HL-60/S4 treated with phorbol 12-myristate 13-acetate at 8.2 ng/mL for 4 days and 3 days (cell line): ENCODE results near the gene GRIA4.
"Not testable (repeated sequence)": the region's sequence is repeated elsewhere in the genome, so short reads cannot be mapped to it uniquely, and the experiment has no call there.

ENCODE experiments used
- in situ Hi-C: fragments of 300-500 bp; cut with MboI; formaldehyde crosslinking; loops from 2 replicates; pipeline ENCODE4 v1.15.0; 2022; ENCODE audit warnings: low sequenced_read_pairs

Gene GRIA4

DNA sequence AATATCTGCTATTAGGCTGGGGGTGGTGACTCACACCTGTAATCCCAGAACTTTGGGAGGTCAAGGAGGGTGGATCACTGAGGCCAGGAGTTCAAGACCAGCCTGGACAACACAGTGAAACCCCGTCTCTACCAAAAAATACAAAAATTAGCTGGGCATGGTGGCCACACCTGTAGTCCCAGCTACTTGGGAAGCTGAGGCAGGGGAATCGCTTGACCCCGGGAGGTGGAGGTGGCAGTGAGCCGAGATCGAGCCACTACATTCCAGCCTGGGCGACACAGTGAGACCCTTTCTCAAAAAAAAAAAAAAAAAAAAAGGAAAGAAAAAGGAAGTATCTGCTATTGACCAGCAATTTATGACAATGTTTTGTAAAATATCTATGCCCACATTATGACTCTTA lies 176.0 kb downstream of the GRIA4 start:
- in situ Hi-C loops, result not testable (repeated sequence)

GRCh38 chr11:105786741-105787140 lies 176.9 kb downstream of the GRIA4 start:
- in situ Hi-C loops, result no loop called here

DNA sequence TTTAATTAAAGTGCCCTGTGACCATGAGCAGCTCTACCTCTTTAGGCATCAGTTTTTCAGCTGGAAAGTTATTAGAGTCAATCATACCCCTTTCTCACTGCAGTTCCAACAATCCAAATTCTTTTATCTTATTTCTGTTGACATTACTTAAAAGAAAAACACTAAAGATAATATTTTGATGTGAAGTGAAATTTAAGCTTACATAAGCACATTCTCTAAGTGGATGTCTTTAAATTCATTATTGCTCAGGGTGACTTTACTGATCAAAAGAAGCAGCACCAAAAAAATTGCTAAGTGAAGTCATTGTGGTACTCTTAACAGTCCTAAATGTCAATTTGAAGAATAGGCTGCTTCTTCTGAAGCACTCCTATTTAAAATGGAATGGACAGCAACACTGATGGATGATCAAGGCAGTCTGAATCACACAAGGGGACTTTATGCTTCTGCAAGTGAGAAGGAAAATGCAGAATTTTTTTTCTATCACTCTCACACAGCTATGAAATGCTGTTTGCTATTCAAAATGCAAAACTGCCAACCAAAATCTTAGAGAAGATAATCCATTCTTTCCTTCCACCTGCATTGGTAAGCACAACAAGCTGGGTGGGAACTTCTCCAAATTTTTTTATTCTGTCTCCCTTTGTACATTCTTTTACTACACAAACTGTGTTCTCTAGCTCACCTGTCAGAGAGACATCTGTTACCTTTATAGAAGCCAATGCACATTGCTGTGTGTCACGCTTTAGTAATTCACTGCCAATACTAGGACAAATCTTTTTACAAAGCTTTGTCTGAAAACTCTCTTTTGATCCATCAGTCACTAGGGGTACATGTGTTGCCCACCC lies 179.9 kb downstream of the GRIA4 start:
- in situ Hi-C loops, result no loop called here

GRCh38 chr11:105790840-105791239 lies 181.0 kb downstream of the GRIA4 start:
- in situ Hi-C loops, result no loop called here

DNA sequence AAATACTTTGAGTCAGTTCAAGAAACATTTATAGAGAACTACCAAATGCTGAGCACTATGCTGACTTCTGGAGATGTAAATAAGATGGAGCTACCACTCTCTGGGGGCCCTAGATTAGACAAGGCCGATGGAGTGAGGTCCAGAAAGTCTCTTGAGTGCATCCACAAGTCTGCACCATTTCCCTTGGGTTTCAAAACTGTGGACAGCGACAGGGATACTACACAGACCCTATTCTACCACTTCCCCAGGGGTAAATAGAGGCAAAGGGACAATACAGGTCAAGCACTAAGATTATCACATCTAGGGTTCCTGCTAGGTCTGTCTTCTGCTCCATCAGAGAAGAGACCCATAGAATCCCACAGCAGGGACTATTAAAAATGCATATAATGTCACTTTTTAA lies 183.2 kb downstream of the GRIA4 start:
- in situ Hi-C loops, result no loop called here

DNA sequence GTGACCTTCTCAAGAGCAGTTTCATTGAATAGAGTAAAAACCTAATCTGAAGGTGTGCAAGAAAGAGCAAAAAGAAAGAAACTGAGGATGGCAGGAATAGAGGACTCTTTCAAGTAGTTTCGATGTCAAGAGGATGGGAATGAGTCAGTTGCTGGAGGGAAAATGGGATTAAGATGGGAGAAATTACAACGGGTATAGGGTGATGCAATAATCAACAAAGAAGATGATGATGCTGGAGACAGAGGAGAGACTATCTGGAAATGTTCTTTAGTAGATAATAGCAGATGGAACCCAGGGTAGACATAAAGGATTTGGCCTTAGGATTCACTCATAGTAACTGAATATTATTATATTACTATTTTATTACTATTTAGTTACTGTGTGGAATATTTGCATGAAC lies 189.4 kb downstream of the GRIA4 start:
- in situ Hi-C loops, result no loop called here

GRCh38 chr11:105799728-105800462 lies 190.0 kb downstream of the GRIA4 start:
- in situ Hi-C loops, result no loop called here

GRCh38 chr11:105802390-105802789 lies 192.5 kb downstream of the GRIA4 start:
- in situ Hi-C loops, result no loop called here

DNA sequence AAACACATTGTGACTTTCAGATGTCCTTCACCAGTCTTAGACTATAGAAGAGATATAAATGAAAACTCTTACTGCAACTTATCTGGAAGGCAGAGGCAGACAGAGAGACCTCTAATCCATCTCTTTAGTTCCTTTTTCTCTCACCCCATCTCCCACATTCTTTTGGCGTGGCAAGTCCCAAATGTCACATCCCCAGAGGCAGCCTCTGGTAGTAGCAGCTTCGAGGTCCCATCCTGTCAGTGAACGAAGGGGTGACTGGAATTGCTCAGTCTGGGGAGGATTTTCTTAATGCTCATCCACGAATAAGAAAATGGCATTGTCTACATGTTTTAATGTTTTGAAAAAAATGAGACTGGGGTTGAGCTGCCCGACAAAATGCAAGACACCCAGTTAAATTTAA lies 201.4 kb downstream of the GRIA4 start:
- in situ Hi-C loops, result no loop called here

GRCh38 chr11:105821372-105821771 lies 211.5 kb downstream of the GRIA4 start:
- in situ Hi-C loops, result no loop called here

DNA sequence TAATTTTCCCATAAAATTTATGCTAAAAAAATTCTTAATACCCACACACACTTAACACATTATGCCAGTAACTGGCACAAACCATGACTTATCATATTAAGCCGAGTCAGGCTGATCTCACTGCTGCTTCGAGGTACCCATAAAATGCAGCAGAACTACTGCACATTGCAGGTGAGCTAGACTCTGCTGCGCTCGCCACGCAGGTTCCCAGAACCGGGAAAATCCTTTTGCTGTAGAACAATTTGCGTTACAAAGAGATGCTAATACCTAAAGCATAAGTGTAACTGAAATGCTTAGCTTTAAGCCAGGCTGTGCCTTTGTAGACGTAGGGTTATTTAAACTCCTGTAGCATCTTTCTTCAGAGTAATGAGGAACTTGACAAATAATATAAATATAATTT lies 211.9 kb downstream of the GRIA4 start:
- in situ Hi-C loops, result no loop called here

- in situ Hi-C loops, result no loop called here
These were observed 213.7 kb downstream of the GRIA4 start for GRCh38 chr11:105823495-105824033.

DNA sequence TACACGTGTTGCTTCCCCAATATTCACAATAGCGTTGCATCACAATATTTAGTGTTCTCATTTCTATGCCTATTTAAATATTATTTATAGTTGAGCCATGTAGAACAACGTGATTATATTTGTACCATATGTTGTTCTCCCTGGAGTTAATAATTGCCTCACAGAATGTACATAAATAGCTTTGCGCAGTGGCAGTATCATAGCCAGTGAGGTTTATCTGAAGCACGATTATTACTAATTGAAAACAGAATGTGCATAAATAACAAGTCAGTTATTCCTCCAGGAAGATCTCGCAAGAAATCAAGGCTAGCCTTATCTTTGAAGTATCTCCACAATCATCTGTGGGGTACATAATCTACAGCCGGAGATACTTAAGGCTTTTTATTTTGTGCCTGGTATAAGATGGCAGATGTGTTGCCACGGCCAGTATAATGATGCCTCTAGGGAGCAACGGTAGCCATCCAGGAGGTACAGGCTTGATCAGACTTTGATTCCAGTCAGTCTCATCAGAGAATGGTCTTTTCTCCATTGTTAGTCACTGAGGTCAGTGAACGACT lies 214.7 kb downstream of the GRIA4 start:
- in situ Hi-C loops, result no loop called here

DNA sequence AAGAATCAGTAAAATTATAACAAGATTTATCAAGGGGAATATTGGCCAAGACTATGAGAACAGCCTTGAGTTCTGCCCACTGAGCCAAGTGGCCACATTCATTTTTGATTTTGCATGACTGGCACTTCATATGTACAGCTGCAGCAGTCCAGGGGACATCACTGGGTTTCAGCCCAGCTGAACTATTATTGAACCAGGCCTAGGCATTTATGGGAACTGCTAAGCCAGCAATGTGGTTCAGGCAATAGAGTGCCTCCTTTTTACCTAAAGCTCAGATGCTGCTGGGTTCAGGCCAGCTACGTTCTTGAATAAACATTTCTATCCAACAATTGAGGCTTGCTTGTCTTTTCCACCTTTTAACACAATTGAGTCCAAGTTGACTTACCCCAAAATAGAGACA lies 215.3 kb downstream of the GRIA4 start:
- in situ Hi-C loops, result no loop called here

DNA sequence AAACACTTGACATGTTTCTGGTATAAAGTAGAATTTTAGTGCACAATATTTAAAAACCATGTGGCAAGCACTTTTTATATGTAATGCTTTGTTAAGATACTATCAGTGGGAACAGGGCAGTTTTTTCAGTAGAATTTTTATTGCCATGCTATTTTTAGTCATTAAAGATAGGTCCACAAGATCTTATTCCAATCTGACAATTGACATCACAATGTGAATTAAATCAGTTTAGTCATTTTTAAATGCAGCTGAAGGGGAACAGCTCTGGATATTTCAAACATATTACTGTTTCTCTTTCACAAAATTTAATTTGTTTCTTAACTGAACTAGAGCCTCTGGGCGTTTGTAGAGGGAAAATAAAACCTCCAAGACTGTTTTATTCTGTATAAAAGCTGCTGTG lies 218.0 kb downstream of the GRIA4 start:
- in situ Hi-C loops, result no loop called here

- in situ Hi-C loops, result no loop called here
These were observed 219.2 kb downstream of the GRIA4 start for GRCh38 chr11:105829084-105829483.

DNA sequence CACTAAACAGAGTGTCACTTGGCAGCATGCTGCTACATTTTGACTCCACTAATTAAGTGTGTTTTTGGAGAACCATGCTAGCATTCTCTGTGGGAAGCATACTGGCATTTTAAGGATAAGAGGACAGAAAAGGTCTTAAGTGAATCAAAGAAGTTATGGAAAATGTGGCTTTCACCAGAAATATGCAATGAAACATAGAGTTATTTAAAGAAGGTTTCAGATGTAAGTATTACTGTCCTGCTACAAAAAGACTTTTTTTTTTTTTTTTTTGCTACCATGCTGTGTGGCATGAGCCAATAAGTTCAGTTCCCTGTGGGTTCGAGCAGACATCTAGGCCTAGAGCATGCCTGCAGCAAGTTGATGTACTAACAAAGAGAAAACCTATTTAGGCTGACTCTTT lies 224.6 kb downstream of the GRIA4 start:
- in situ Hi-C loops, result no loop called here

DNA sequence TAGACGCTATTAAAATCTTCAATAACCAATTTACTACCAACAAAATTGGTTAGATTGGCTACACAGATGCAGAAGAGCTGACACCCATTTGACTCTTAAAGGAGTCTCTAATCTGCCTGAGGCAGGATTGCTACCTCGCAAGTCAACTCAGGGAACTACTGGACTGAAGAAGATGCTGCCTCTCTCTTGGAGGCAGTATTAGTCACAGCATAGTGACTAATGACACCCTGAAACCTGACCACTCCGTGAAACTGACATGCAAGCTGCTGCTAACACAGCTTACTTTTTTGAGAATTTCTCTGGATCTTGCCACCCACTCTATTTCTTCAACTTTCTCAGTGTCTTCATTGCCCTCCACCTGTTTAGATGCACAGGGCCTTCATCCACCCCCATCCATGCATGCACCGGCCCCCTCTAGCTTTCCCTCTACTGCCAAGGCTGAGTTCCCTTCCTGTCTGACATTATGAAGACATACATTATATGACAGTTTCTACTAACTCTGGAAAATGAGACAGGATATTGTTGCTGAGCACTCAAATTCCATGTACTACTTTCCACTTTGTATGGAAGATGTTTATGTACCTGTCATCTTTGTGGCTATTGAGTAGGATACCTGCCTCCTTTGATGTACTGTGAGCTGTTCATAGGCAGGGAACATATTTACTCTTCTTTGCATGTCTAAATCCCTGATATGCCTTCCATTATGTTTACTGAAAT lies 229.0 kb downstream of the GRIA4 start:
- in situ Hi-C loops, result no loop called here

DNA sequence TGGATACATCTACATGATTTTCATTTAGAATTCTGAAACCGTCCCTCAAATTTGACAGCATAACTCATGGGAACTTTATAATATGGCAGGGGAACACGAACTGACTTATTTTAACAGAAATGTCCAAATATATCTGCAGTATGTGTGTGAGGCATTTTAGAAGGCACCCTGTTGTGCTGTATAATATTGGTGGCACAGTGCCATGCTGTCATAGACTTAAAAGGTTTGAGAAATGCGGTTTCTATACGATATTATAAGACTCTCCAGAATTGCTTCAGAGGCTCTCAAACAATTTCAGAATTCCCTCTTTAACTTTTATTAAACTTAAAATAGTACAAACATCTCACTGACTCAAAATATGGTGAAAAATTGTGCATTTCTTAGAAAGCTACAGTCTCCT lies 230.5 kb downstream of the GRIA4 start:
- in situ Hi-C loops, result no loop called here

DNA sequence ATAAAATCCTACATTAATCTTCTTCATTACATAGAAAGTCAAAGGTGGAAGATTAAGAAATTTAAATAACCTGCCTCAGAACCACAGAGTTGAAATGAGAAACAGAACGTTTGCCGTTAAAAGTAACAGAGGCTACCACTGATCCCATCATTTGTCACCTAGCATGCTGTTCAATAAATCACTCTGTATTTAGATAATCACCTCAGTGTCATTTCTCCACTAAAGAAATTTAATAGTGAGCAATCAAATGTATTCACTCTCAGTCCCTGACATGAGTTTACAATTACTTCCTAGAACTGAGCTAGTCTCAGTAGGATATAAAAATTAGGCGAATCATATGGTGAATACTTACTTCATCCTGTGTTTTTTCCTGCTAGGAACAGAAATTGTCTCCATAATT lies 242.5 kb downstream of the GRIA4 start:
- in situ Hi-C loops, result no loop called here

DNA sequence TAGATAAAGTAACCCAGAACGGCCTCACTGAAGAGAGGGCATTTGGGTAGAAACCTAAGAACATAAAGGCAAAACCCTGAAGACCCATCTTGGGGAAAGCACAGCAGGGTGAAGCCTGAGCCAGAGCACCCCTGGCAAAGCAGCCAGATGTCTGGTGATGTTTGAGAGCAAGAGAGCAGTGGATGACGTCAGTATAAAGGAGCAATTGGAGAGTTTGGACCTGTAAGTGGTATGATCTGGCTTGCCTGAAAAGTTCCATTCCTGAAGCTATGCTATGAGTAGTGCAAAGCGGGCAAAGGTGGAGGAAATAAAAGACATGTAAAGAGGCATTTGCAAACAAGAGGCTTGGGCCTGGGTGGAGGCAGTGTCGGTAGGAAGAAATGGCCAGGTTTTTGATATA lies 244.4 kb downstream of the GRIA4 start:
- in situ Hi-C loops, result no loop called here
